NCI-H1092 treated with DMSO at 0.1 percent for 48 hours (cell line): Measurements from ENCODE around the gene BUB3.
A peak's percentile ranks its signal among the peaks of the same experiment; 100 is the strongest.

Experiments used
- DNase-seq: peaks from one replicate; lab custom pipeline; 2025; lab: John Stamatoyannopoulos, UW

Gene BUB3

GRCh38 chr10:123141791-123142700 lies 12.2 kb upstream of the BUB3 start:
- DNase-seq: no peak

- DNase-seq: no peak
Measured at GRCh38 chr10:123142701-123143161, 11.5 kb upstream of the BUB3 start.

- DNase-seq: no peak
Measured at GRCh38 chr10:123143162-123143824, 10.9 kb upstream of the BUB3 start.

GRCh38 chr10:123143825-123144168 lies 10.4 kb upstream of the BUB3 start:
- no peak for DNase-seq

- no peak for DNase-seq
Measured at GRCh38 chr10:123144697-123145541, 9.3 kb upstream of the BUB3 start.

GRCh38 chr10:123145542-123146012 lies 8.6 kb upstream of the BUB3 start:
- no peak for DNase-seq

- no peak for DNase-seq
Measured at GRCh38 chr10:123146013-123146893, 7.9 kb upstream of the BUB3 start.

- DNase-seq: no peak
Measured at GRCh38 chr10:123146894-123147634, 7.1 kb upstream of the BUB3 start.

- DNase-seq: peak; percentile 45
Measured at GRCh38 chr10:123147635-123148413, 6.4 kb upstream of the BUB3 start, which contains the start of gene HMX2. HMX2 (plus strand) TSS chr10:123148136; CDS start chr10:123148379, 243 bp downstream.

- peak; percentile 38 for DNase-seq
Measured at GRCh38 chr10:123148414-123149161, 5.6 kb upstream of the BUB3 start.

- no peak for DNase-seq
Measured at GRCh38 chr10:123149162-123149567, 5.0 kb upstream of the BUB3 start.

GRCh38 chr10:123149568-123150270 lies 4.5 kb upstream of the BUB3 start:
- DNase-seq: no peak

- no peak for DNase-seq
Measured at GRCh38 chr10:123150271-123150985, 3.8 kb upstream of the BUB3 start.

GRCh38 chr10:123150986-123151736 lies 3.0 kb upstream of the BUB3 start:
- DNase-seq: no peak

GRCh38 chr10:123151737-123152135 lies 2.5 kb upstream of the BUB3 start:
- no peak for DNase-seq

- DNase-seq: no peak
Measured at GRCh38 chr10:123153486-123154091, 613 bp upstream of the BUB3 start.
